Smooth muscle cell (in vitro differentiated cells): ENCODE data around the gene ADGRA1. TPM values are rescaled to one million over a fixed set of nuclear protein-coding genes. Genes with fewer than 3 reads are reported as not detected.

Experiments
- DNase-seq: peaks from one replicate; lab custom pipeline; 2025; ENCODE audit not compliant: unreplicated experiment; lab: John Stamatoyannopoulos, UW
- H2AFZ ChIP-seq: fragments of 200-600 bp; sonication (generic); 2 replicates; pipeline ENCODE4 v1.6.0; 2016; ENCODE audit warnings: antibody characterized with exemption, low read depth, mild to moderate bottlenecking
- H3F3A ChIP-seq: fragments of 200-600 bp; sonication (generic); 2 replicates; pipeline ENCODE4 v1.6.0; 2017; ENCODE audit warnings: antibody characterized with exemption, low read depth
- H3K27ac ChIP-seq: fragments of 200-600 bp; sonication (generic); 2 replicates; pipeline ENCODE4 v1.5.1; 2016; ENCODE audit warnings: low read depth, mild to moderate bottlenecking
- H3K27me3 ChIP-seq: fragments of 200-600 bp; sonication (generic); 2 replicates; pipeline ENCODE4 v1.6.1; 2016; ENCODE audit warnings: low read depth, mild to moderate bottlenecking
- H3K36me3 ChIP-seq: fragments of 200-600 bp; sonication (generic); 2 replicates; pipeline ENCODE4 v1.5.1; 2016; ENCODE audit warnings: low read depth
- H3K4me1 ChIP-seq: fragments of 200-600 bp; sonication (generic); 2 replicates; pipeline ENCODE4 v1.5.1; 2016; ENCODE audit warnings: low read depth
- H3K4me2 ChIP-seq: fragments of 200-600 bp; sonication (generic); 2 replicates; pipeline ENCODE4 v1.6.0; 2016; ENCODE audit warnings: mild to moderate bottlenecking
- H3K4me3 ChIP-seq: fragments of 200-600 bp; sonication (generic); 2 replicates; pipeline ENCODE4 v1.5.1; 2016; ENCODE audit warnings: mild to moderate bottlenecking
- H3K79me2 ChIP-seq: fragments of 200-600 bp; sonication (generic); 2 replicates; pipeline ENCODE4 v1.6.0; 2016; ENCODE audit warnings: low read depth, mild to moderate bottlenecking
- H3K9ac ChIP-seq: fragments of 200-600 bp; sonication (generic); 2 replicates; pipeline ENCODE4 v1.6.0; 2016; ENCODE audit warnings: low read depth
- H3K9me3 ChIP-seq: fragments of 200-600 bp; sonication (generic); replicated peaks from 2 replicates; pipeline ENCODE4 v1.5.1; 2016; ENCODE audit warnings: low read depth
- H4K20me1 ChIP-seq: fragments of 200-600 bp; sonication (generic); 2 replicates; pipeline ENCODE4 v1.6.0; 2016; ENCODE audit warnings: low read depth
- WGBS: methylation state at CpG from one replicate; pipeline ENCODE4 v1.1.7; 2016; ENCODE audit warnings: low lambda C conversion rate; 5-methylcytosine and 5-hydroxymethylcytosine counted together
- polyA plus RNA-seq: library from polyadenylated mRNA; unstranded; fragments of >200 nt; fragmentation: Nextera tagmentation; extraction: Ambion mirVana; gene quantifications from 2 replicates; pipeline ENCODE4 v1.2.1, GENCODE V29; 2016
- total RNA-seq: library from RNA; depleted of rRNA; stranded (reverse); fragments of >200 nt; gene quantifications from 2 replicates; pipeline ENCODE4 v1.2.3, GENCODE V29; 2014
- TF ChIP-seq, protein P1 (sequence below): fragments of 200-600 bp; sonication (generic); IDR thresholded peaks from 2 replicates; pipeline ENCODE4 v1.5.1; 2017; ENCODE audit warnings: borderline replicate concordance, mild to moderate bottlenecking, antibody characterized with exemption; ENCODE audit not compliant: insufficient read depth, poor library complexity, severe bottlenecking

The ADGRA1 gene
- total and polyA plus RNA-seq, 2 experiments from 2014 or later: not detected

DNA sequence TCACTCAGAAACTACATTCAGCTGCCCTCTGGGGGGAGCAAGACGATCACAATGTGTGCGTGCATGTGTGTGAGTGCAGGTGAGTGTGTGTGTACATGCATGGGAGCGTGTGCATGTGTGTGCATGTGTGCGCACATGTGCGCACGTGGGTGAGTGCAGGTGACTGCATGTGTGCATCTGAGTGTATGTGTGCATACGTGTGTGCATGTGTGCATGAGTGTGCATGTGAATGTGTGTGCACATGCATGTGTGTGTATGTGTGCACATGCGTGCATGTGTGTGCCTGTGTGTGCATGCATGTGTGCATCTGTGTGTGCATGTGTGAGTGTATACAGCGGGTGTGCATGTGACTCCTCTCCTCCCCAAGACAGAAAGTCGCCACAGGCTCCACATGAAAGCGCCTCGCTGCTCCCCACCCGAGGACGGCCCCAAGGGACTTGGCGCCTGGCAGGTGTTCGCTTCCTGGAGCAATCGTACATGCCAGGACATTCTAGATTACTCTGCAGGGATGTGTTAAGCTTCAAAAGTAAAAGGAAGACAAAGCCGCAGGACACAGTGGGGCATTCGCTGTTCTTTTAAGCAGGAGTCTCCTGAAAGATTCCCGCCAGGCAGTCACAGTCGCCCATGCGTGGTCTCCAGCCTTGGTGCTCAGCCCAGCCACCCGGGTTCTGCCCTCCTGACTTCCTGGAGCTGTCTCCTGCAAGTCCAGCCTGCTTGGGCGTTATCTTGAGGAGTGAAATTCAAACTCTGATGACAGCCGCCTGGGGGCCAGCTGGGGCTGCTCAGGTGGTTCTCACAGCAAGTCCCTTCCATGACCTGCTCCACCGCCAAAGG is 42.0 kb upstream of the ADGRA1 start:
- Histone ChIP-seq H3K36me3 (no peaks in the 10 kb centered on the region), H3K4me2 (no peak overlapping the region), H4K20me1 (no peaks in the 10 kb centered on the region), H3K9me3 (no peaks in the 10 kb centered on the region), H3K27me3 (no peaks in the 10 kb centered on the region), H3K27ac (no peak overlapping the region), H2AFZ (no peak overlapping the region), H3K4me1 (peaks cover 4% of the 10 kb centered on the region), H3K4me3 (no peak overlapping the region), H3K9ac (no peak overlapping the region), H3K79me2 (no peaks in the 10 kb centered on the region), H3F3A (no peaks in the 10 kb centered on the region)
- no peak for DNase-seq
- TF ChIP-seq, protein P1, sequence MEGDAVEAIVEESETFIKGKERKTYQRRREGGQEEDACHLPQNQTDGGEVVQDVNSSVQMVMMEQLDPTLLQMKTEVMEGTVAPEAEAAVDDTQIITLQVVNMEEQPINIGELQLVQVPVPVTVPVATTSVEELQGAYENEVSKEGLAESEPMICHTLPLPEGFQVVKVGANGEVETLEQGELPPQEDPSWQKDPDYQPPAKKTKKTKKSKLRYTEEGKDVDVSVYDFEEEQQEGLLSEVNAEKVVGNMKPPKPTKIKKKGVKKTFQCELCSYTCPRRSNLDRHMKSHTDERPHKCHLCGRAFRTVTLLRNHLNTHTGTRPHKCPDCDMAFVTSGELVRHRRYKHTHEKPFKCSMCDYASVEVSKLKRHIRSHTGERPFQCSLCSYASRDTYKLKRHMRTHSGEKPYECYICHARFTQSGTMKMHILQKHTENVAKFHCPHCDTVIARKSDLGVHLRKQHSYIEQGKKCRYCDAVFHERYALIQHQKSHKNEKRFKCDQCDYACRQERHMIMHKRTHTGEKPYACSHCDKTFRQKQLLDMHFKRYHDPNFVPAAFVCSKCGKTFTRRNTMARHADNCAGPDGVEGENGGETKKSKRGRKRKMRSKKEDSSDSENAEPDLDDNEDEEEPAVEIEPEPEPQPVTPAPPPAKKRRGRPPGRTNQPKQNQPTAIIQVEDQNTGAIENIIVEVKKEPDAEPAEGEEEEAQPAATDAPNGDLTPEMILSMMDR: no peak
- WGBS: 91% methylated on average over 22 of the region's 26 CpGs

DNA sequence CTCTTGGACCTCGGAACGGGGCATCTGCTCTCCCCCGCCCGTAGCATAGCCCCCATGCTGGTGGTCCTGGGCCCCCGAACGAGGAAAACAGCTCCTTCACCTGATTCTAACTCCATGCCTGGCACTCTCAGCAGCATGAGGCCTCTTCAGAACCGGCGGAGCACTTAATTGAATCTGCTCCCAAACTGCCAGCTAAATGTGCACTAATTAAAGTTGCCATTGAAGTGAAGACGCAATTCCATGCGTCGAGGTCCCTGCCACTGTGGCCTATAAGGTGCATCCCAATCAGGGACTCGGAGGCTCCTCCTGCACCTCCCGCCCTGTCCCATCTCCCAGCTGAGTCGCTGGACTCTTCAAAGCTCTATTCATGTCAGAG is 41.3 kb upstream of the ADGRA1 start:
- peaks cover 4% of the 10 kb centered on the region for H3K4me1 ChIP-seq
- no peaks in the 10 kb centered on the region for H4K20me1 ChIP-seq
- no peak overlapping the region for H3K9ac ChIP-seq
- TF ChIP-seq, protein P1: no peak
- WGBS: 90% methylated on average over 14 of the region's 14 CpGs
- no peaks in the 10 kb centered on the region for H3F3A ChIP-seq
- H2AFZ ChIP-seq: no peak overlapping the region
- no peak overlapping the region for H3K27ac ChIP-seq
- H3K79me2 ChIP-seq: no peaks in the 10 kb centered on the region
- H3K36me3 ChIP-seq: no peaks in the 10 kb centered on the region
- no peak for DNase-seq
- H3K9me3 ChIP-seq: no peaks in the 10 kb centered on the region
- no peak overlapping the region for H3K4me2 ChIP-seq
- H3K27me3 ChIP-seq: no peaks in the 10 kb centered on the region
- H3K4me3 ChIP-seq: no peak overlapping the region

DNA sequence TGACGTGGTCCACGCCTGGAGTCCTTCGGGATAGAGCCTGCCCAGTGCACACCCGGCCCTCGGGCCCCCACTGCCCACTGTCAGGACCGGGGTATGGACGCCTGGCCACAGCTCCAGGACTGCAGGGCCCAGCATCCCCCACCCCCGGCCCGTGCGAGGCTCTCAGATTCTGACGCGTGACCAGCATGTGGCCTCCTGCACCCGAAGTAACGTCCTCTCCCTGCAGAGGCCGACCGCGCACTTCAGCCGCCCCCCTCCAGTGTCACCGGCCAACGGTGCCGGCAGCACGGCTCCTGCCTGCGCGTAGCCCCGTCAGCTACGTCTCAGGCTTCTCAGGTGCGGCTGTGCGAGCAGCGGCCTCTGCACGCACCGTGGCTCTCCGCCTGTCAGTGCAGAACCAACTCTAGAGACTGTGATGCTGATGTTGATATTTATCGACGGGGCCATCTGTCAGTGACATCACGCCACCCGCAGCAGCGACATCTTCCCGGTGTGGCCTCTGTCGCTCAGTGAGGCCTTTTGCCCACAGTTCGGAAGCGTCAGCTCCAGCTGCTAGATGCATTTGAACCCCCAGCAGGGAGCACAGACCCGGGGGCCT is 40.1 kb upstream of the ADGRA1 start:
- Histone ChIP-seq H3K36me3 (no peaks in the 10 kb centered on the region), H3K9me3 (no peaks in the 10 kb centered on the region), H3K79me2 (no peaks in the 10 kb centered on the region), H3K4me1 (peaks cover 4% of the 10 kb centered on the region), H3K4me3 (no peak overlapping the region), H3K4me2 (no peak overlapping the region), H3F3A (no peaks in the 10 kb centered on the region), H4K20me1 (no peaks in the 10 kb centered on the region), H3K27ac (no peak overlapping the region), H2AFZ (no peak overlapping the region), H3K27me3 (no peaks in the 10 kb centered on the region), H3K9ac (no peak overlapping the region)
- no peak for DNase-seq
- TF ChIP-seq, protein P1: no peak
- WGBS: 94% methylated on average over 39 of the region's 42 CpGs
